ENCODE data around the gene SHROOM1.

Gene SHROOM1

GRCh38 chr5:132825834-132826391, 4.5 kb downstream of the SHROOM1 start:
- H3K4me3 ChIP-seq (ENCODE audit: low read depth, low read length): peak overlapping the region; percentile 10; the same call in 1 of the 2 replicates
- no peak for TF ChIP-seq CTCF (IDR thresholded peaks at IDR 0.05; ENCODE audit: low read depth, low read length, missing control alignments)
- DNase-seq (ENCODE audit: low read depth): no peak

GRCh38 chr5:132825033-132825833, 5.2 kb downstream of the SHROOM1 start:
- H3K4me3 ChIP-seq (ENCODE audit: low read depth, low read length): peak overlapping the region; percentile 10; the same call in 1 of the 2 replicates
- no peak for DNase-seq (ENCODE audit: low read depth)

GRCh38 chr5:132824426-132824825, 6.0 kb downstream of the SHROOM1 start:
- no peak for DNase-seq (ENCODE audit: low read depth)

More at GRCh38 chr5:132825033-132825833, 5.2 kb downstream of the SHROOM1 start:
- no peak for TF ChIP-seq CTCF (IDR thresholded peaks at IDR 0.05; ENCODE audit: low read depth, low read length, missing control alignments)

GRCh38 chr5:132823481-132824050, 6.9 kb downstream of the SHROOM1 start:
- no peak overlapping the region for H3K4me3 ChIP-seq (ENCODE audit: low read depth, low read length)
- no peak for DNase-seq (ENCODE audit: low read depth)
- TF ChIP-seq CTCF (IDR thresholded peaks at IDR 0.05; ENCODE audit: low read depth, low read length, missing control alignments): no peak

More at GRCh38 chr5:132824426-132824825, 6.0 kb downstream of the SHROOM1 start:
- H3K4me3 ChIP-seq (ENCODE audit: low read depth, low read length): no peak overlapping the region
- TF ChIP-seq CTCF (IDR thresholded peaks at IDR 0.05; ENCODE audit: low read depth, low read length, missing control alignments): no peak

GRCh38 chr5:132822650-132823480, 7.6 kb downstream of the SHROOM1 start:
- TF ChIP-seq CTCF (IDR thresholded peaks at IDR 0.05; ENCODE audit: low read depth, low read length, missing control alignments): no peak
- H3K4me3 ChIP-seq (ENCODE audit: low read depth, low read length): no peak overlapping the region
- no peak for DNase-seq (ENCODE audit: low read depth)

- no peak for TF ChIP-seq CTCF (IDR thresholded peaks at IDR 0.05; ENCODE audit: low read depth, low read length, missing control alignments)
- no peak overlapping the region for H3K4me3 ChIP-seq (ENCODE audit: low read depth, low read length)
- DNase-seq (ENCODE audit: low read depth): no peak
Observed at GRCh38 chr5:132821791-132822190, 8.7 kb downstream of the SHROOM1 start.

Data from GM12864 (cell line).